Muscle of back (tissue), 10 donors: Measurements from ENCODE around the gene CELSR3. TPM values are rescaled to one million over a fixed set of nuclear protein-coding genes. Genes with fewer than 3 reads are reported as not detected.

Experiments
- polyA plus RNA-seq, 10 donors: library from polyadenylated mRNA; unstranded; fragments of 120-200 nt; gene quantifications; one replicate each; pipeline ENCODE4 v1.2.1, GENCODE V29; 2013; ENCODE audit not compliant: insufficient read length in 10 of 10

CELSR3 gene
- polyA plus RNA-seq, 10 donors = 0.35 to 1.2 (median 0.66) TPM

Other genes starting within 250 kb of the CELSR3 start
- 10 to 100 TPM; 11.4 to 33.0 (median 20.0) TPM for gene PLXNB1, start 232.8 kb downstream of the CELSR3 start, polyA plus RNA-seq
- 10 to 100 TPM in 8 of 10 donors, 1 to 10 TPM in 2; 9.2 to 15.2 (median 11.3) TPM for gene CCDC51, start 222.8 kb downstream of the CELSR3 start, polyA plus RNA-seq
- 100 to 1,000 TPM; 146 to 239 (median 178) TPM for gene TMA7, start 222.6 kb downstream of the CELSR3 start, polyA plus RNA-seq
- gene ATRIP, start 216.1 kb downstream of the CELSR3 start, polyA plus RNA-seq = 1 to 10 TPM; 6.4 to 9.8 (median 7.9) TPM
- gene SHISA5, start 158.7 kb downstream of the CELSR3 start, polyA plus RNA-seq = 10 to 100 TPM; 54.3 to 89.5 (median 70.3) TPM
- 1 to 10 TPM; 3.1 to 5.6 (median 4.5) TPM for gene PFKFB4, start 106.1 kb downstream of the CELSR3 start, polyA plus RNA-seq
- 1 to 10 TPM in 1 of 10 donors, under 1 TPM in 3, not detected in 6; 0.16 to 1.1 (median 0.49) TPM for gene UCN2, start 99.1 kb downstream of the CELSR3 start, polyA plus RNA-seq
- 10 to 100 TPM in 3 of 10 donors, 1 to 10 TPM in 7; 3.2 to 54.8 (median 5.4) TPM for gene COL7A1, start 67.6 kb downstream of the CELSR3 start, polyA plus RNA-seq
- 100 to 1,000 TPM; 161 to 187 (median 177) TPM for gene UQCRC1, start 53.2 kb downstream of the CELSR3 start, polyA plus RNA-seq
- gene TMEM89, start 41.1 kb downstream of the CELSR3 start, polyA plus RNA-seq = not detected
- 10 to 100 TPM in 3 of 10 donors, 1 to 10 TPM in 7; 6.2 to 14.1 (median 8.5) TPM for gene SLC26A6, start 27.4 kb downstream of the CELSR3 start, polyA plus RNA-seq
- gene NCKIPSD, start 23.0 kb upstream of the CELSR3 start, polyA plus RNA-seq = 10 to 100 TPM in 1 of 10 donors, 1 to 10 TPM in 9; 5.9 to 11.2 (median 7.8) TPM
- gene IP6K2, start 54.3 kb upstream of the CELSR3 start, polyA plus RNA-seq = 100 to 1,000 TPM in 1 of 10 donors, 10 to 100 TPM in 9; 57.4 to 114 (median 77.8) TPM
- 10 to 100 TPM; 30.2 to 47.0 (median 38.9) TPM for gene PRKAR2A, start 185.0 kb upstream of the CELSR3 start, polyA plus RNA-seq
- gene SLC25A20, start 236.0 kb upstream of the CELSR3 start, polyA plus RNA-seq = 10 to 100 TPM; 13.1 to 20.8 (median 16.0) TPM